ENCODE measurements around the gene CMC1. TPM values are rescaled to one million over a fixed set of nuclear protein-coding genes. Genes with fewer than 3 reads are reported as not detected.

Gene CMC1
- total RNA-seq, 1 experiment from 2014 or later: 15.9 TPM

DNA sequence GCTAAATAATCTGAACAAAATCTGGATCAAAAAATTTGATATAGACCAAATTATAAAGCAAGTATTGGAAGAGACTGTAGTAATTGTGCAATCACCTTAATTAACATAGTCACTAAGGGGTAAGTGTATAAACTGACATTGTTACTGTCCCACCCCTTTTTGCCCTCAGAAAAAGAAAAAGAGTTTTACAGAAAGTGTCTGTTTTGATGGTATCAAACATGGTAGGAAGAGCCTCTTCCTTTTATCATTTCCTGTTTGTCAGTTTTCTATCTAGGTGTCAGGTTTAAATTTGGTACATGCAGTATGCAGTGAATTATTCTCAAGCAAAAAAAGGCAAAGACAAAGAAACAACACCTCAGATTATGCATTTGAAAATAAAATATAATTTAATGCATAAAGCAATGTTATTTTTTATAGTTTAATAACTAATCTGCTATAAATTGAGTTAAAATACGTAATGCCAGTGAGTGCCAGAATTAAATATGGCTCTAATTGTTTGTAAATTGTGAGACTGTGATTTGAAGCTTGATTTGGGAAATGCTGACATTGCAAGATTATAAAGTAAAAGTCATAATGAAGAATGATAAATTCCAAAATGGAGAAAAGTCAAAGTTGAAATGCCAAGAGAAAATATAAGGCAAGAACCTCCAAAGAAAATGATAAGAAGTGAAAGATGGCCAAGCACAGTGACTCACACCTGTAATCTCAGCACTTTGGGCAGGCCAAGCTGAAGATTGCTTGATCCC, 30.3 kb upstream of the CMC1 start:
- H3K4me3 ChIP-seq (ENCODE audit: low read depth in 2 of 2, low read length in 2 of 2): no peak overlapping the region
- intact Hi-C loops (cut with micrococcal nuclease; ENCODE audit: unreplicated experiment) (no loop called here), in situ Hi-C loops (cut with HindIII; ENCODE audit: low pct_unique_long_range_greater_than_20kb, low sequenced_read_pairs) (no loop called here)
- CTCF ChIA-PET: no interaction called here
- POLR2A ChIA-PET: no interaction called here
- TF ChIP-seq, protein P1, sequence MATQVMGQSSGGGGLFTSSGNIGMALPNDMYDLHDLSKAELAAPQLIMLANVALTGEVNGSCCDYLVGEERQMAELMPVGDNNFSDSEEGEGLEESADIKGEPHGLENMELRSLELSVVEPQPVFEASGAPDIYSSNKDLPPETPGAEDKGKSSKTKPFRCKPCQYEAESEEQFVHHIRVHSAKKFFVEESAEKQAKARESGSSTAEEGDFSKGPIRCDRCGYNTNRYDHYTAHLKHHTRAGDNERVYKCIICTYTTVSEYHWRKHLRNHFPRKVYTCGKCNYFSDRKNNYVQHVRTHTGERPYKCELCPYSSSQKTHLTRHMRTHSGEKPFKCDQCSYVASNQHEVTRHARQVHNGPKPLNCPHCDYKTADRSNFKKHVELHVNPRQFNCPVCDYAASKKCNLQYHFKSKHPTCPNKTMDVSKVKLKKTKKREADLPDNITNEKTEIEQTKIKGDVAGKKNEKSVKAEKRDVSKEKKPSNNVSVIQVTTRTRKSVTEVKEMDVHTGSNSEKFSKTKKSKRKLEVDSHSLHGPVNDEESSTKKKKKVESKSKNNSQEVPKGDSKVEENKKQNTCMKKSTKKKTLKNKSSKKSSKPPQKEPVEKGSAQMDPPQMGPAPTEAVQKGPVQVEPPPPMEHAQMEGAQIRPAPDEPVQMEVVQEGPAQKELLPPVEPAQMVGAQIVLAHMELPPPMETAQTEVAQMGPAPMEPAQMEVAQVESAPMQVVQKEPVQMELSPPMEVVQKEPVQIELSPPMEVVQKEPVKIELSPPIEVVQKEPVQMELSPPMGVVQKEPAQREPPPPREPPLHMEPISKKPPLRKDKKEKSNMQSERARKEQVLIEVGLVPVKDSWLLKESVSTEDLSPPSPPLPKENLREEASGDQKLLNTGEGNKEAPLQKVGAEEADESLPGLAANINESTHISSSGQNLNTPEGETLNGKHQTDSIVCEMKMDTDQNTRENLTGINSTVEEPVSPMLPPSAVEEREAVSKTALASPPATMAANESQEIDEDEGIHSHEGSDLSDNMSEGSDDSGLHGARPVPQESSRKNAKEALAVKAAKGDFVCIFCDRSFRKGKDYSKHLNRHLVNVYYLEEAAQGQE (IDR thresholded peaks at IDR 0.05; ENCODE audit: insufficient read depth in 1 of 2, low read depth in 2 of 2, low read length in 1 of 2): no peak
- TF ChIP-seq POLR2AphosphoS5 (IDR thresholded peaks at IDR 0.05; ENCODE audit: low read depth, low read length) (no peak), SIN3A (IDR thresholded peaks at IDR 0.05; ENCODE audit: borderline replicate concordance, insufficient read depth, low read depth, low read length) (no peak)
- TF ChIP-seq, protein P2, sequence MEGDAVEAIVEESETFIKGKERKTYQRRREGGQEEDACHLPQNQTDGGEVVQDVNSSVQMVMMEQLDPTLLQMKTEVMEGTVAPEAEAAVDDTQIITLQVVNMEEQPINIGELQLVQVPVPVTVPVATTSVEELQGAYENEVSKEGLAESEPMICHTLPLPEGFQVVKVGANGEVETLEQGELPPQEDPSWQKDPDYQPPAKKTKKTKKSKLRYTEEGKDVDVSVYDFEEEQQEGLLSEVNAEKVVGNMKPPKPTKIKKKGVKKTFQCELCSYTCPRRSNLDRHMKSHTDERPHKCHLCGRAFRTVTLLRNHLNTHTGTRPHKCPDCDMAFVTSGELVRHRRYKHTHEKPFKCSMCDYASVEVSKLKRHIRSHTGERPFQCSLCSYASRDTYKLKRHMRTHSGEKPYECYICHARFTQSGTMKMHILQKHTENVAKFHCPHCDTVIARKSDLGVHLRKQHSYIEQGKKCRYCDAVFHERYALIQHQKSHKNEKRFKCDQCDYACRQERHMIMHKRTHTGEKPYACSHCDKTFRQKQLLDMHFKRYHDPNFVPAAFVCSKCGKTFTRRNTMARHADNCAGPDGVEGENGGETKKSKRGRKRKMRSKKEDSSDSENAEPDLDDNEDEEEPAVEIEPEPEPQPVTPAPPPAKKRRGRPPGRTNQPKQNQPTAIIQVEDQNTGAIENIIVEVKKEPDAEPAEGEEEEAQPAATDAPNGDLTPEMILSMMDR (IDR thresholded peaks at IDR 0.05): no peak
- no peaks in the 10 kb centered on the region; the same call in 1 of the 2 replicates for H3K9me3 ChIP-seq (ENCODE audit: control insufficient read depth, insufficient read depth, low read depth, low read length)
- no peaks in the 10 kb centered on the region for H3K27me3 ChIP-seq (ENCODE audit: control insufficient read depth, insufficient read depth, low read length)
- no peak for DNase-seq (ENCODE audit: low read depth, low spot score)
- H3K4me1 ChIP-seq (ENCODE audit: control insufficient read depth, insufficient read depth, low read length): no peaks in the 10 kb centered on the region
- ATAC-seq: no peak
- no TSS peak for BruUV-seq (replicated peaks)
- no peak overlapping the region for H3K27ac ChIP-seq (ENCODE audit: low read length)
- H3K36me3 ChIP-seq (ENCODE audit: control insufficient read depth, insufficient read depth, low read length): no peaks in the 10 kb centered on the region

DNA sequence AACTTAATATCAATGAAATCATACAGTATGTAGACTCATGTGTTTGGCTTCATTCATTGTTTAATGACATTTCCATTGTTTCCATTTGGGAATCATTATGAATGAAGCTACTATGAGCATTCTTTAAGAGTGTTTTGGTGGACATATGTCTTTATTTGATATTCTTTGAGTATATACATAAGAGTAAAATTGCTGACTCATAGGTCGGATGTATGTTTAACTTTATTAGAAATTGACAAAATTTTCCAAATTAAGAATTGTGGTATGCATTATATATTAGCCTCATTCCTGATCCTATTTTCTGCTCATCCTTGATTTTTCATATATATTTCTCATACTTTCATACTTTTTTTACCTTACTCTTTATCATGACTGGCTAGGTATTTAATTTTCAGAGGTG, 28.7 kb upstream of the CMC1 start:
- POLR2A ChIA-PET: no interaction called here
- DNase-seq (ENCODE audit: low read depth, low spot score) (no peak), ATAC-seq (no peak)
- Histone ChIP-seq H3K36me3 (ENCODE audit: control insufficient read depth, insufficient read depth, low read length) (no peaks in the 10 kb centered on the region), H3K27me3 (ENCODE audit: control insufficient read depth, insufficient read depth, low read length) (no peaks in the 10 kb centered on the region), H3K4me1 (ENCODE audit: control insufficient read depth, insufficient read depth, low read length) (no peaks in the 10 kb centered on the region), H3K9me3 (ENCODE audit: control insufficient read depth, insufficient read depth, low read depth, low read length) (no peaks in the 10 kb centered on the region; the same call in 1 of the 2 replicates), H3K4me3 (ENCODE audit: low read depth in 2 of 2, low read length in 2 of 2) (no peak overlapping the region), H3K27ac (ENCODE audit: low read length) (no peak overlapping the region)
- BruUV-seq (replicated peaks): no TSS peak
- intact Hi-C loops (cut with micrococcal nuclease; ENCODE audit: unreplicated experiment): no loop called here
- TF ChIP-seq POLR2AphosphoS5 (IDR thresholded peaks at IDR 0.05; ENCODE audit: low read depth, low read length) (no peak), SIN3A (IDR thresholded peaks at IDR 0.05; ENCODE audit: borderline replicate concordance, insufficient read depth, low read depth, low read length) (no peak), TCF7L2 (IDR thresholded peaks at IDR 0.05; ENCODE audit: low read depth, low read length) (no peak)
- TF ChIP-seq, protein P2 (IDR thresholded peaks at IDR 0.05): no peak
- TF ChIP-seq, protein P1 (IDR thresholded peaks at IDR 0.05; ENCODE audit: insufficient read depth in 1 of 2, low read depth in 2 of 2, low read length in 1 of 2): no peak
- in situ Hi-C loops (cut with HindIII; ENCODE audit: low pct_unique_long_range_greater_than_20kb, low sequenced_read_pairs): no loop called here
- CTCF ChIA-PET: no interaction called here
